Skeletal muscle cell (primary cell): ENCODE data around the gene TMEM242.
"Not testable (repeated sequence)": the region's sequence is repeated elsewhere in the genome, so short reads cannot be mapped to it uniquely, and the experiment has no call there.

ENCODE experiments used
- DNase-seq: peaks from one replicate; pipeline ENCODE4 v3.0.0-alpha.2; 2010; ENCODE audit warnings: low read depth
- H3K4me3 ChIP-seq: 2 replicates; pipeline ENCODE4 v1.5.1; 2011; ENCODE audit warnings: low read depth, mild to moderate bottlenecking, control low read depth, low read length, moderate library complexity

TMEM242 gene

GRCh38 chr6:157323255-157323965 is at the start of gene TMEM242:
TSS of gene TMEM242 (minus strand) at chr6:157323519. CDS start at chr6:157323499, 20 bp downstream.
- H3K4me3 ChIP-seq: peak within 1 kb of the TSS; percentile 86
- DNase-seq: peak; percentile 85

GRCh38 chr6:157372501-157373280 is 49.4 kb upstream of the TMEM242 start:
- no peak for DNase-seq

GRCh38 chr6:157370755-157371154 is 47.4 kb upstream of the TMEM242 start:
- DNase-seq: no peak
- H3K4me3 ChIP-seq: no peak overlapping the region

More at GRCh38 chr6:157372501-157373280, 49.4 kb upstream of the TMEM242 start:
- H3K4me3 ChIP-seq: no peak overlapping the region

GRCh38 chr6:157368359-157369049 is 45.2 kb upstream of the TMEM242 start:
- H3K4me3 ChIP-seq: no peak overlapping the region
- no peak for DNase-seq

- H3K4me3 ChIP-seq: no peak overlapping the region
- DNase-seq: no peak
Observed at GRCh38 chr6:157366648-157367047, 43.3 kb upstream of the TMEM242 start.

GRCh38 chr6:157364705-157365104 is 41.4 kb upstream of the TMEM242 start:
- H3K4me3 ChIP-seq: no peak overlapping the region
- DNase-seq: no peak

GRCh38 chr6:157361886-157362285 is 38.6 kb upstream of the TMEM242 start:
- no peak for DNase-seq
- no peak overlapping the region for H3K4me3 ChIP-seq

GRCh38 chr6:157358287-157358686 is 35.0 kb upstream of the TMEM242 start:
- H3K4me3 ChIP-seq: no peak overlapping the region
- no peak for DNase-seq

- H3K4me3 ChIP-seq: no peak overlapping the region
- no peak for DNase-seq
Observed at GRCh38 chr6:157346373-157346772, 23.1 kb upstream of the TMEM242 start.

GRCh38 chr6:157343732-157344131 is 20.4 kb upstream of the TMEM242 start:
- DNase-seq: no peak
- H3K4me3 ChIP-seq: no peak overlapping the region

GRCh38 chr6:157339432-157339831 is 16.1 kb upstream of the TMEM242 start:
- no peak overlapping the region for H3K4me3 ChIP-seq
- DNase-seq: no peak

- H3K4me3 ChIP-seq: no peak overlapping the region
- no peak for DNase-seq
Observed at GRCh38 chr6:157337751-157338150, 14.4 kb upstream of the TMEM242 start.

- DNase-seq, H3K4me3 ChIP-seq: not testable (repeated sequence)
Observed at GRCh38 chr6:157337276-157337675, 14.0 kb upstream of the TMEM242 start.

GRCh38 chr6:157335829-157336228 is 12.5 kb upstream of the TMEM242 start:
- no peak for DNase-seq
- no peak overlapping the region for H3K4me3 ChIP-seq

GRCh38 chr6:157333956-157334355 is 10.6 kb upstream of the TMEM242 start:
- no peak overlapping the region for H3K4me3 ChIP-seq
- DNase-seq: no peak

GRCh38 chr6:157333537-157333936 is 10.2 kb upstream of the TMEM242 start:
- no peak for DNase-seq
- H3K4me3 ChIP-seq: no peak overlapping the region

- DNase-seq: no peak
Observed at GRCh38 chr6:157332813-157333212, 9.5 kb upstream of the TMEM242 start.

GRCh38 chr6:157330831-157331230 is 7.5 kb upstream of the TMEM242 start:
- no peak overlapping the region for H3K4me3 ChIP-seq
- no peak for DNase-seq

More at GRCh38 chr6:157332813-157333212, 9.5 kb upstream of the TMEM242 start:
- H3K4me3 ChIP-seq: no peak overlapping the region

- DNase-seq: no peak
Observed at GRCh38 chr6:157329829-157330228, 6.5 kb upstream of the TMEM242 start.

GRCh38 chr6:157328108-157328692 is 4.9 kb upstream of the TMEM242 start:
- H3K4me3 ChIP-seq: no peak overlapping the region

More at GRCh38 chr6:157329829-157330228, 6.5 kb upstream of the TMEM242 start:
- H3K4me3 ChIP-seq: no peak overlapping the region

More at GRCh38 chr6:157328108-157328692, 4.9 kb upstream of the TMEM242 start:
- DNase-seq: no peak
